ENCODE results near the gene GOLPH3L.

GOLPH3L gene

GRCh38 chr1:150708595-150708994 is 11.6 kb upstream of the GOLPH3L start:
- TF ChIP-seq, protein P1, sequence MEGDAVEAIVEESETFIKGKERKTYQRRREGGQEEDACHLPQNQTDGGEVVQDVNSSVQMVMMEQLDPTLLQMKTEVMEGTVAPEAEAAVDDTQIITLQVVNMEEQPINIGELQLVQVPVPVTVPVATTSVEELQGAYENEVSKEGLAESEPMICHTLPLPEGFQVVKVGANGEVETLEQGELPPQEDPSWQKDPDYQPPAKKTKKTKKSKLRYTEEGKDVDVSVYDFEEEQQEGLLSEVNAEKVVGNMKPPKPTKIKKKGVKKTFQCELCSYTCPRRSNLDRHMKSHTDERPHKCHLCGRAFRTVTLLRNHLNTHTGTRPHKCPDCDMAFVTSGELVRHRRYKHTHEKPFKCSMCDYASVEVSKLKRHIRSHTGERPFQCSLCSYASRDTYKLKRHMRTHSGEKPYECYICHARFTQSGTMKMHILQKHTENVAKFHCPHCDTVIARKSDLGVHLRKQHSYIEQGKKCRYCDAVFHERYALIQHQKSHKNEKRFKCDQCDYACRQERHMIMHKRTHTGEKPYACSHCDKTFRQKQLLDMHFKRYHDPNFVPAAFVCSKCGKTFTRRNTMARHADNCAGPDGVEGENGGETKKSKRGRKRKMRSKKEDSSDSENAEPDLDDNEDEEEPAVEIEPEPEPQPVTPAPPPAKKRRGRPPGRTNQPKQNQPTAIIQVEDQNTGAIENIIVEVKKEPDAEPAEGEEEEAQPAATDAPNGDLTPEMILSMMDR (IDR thresholded peaks at IDR 0.05; ENCODE audit: extremely low read depth, insufficient read depth, missing control alignments): no peak
- peak; percentile 47 for DNase-seq (ENCODE audit: low spot score)
- in situ Hi-C loops (cut with MboI; ENCODE audit: low pct_unique_long_range_greater_than_20kb, low sequenced_read_pairs, unreplicated experiment): no loop called here

DNA sequence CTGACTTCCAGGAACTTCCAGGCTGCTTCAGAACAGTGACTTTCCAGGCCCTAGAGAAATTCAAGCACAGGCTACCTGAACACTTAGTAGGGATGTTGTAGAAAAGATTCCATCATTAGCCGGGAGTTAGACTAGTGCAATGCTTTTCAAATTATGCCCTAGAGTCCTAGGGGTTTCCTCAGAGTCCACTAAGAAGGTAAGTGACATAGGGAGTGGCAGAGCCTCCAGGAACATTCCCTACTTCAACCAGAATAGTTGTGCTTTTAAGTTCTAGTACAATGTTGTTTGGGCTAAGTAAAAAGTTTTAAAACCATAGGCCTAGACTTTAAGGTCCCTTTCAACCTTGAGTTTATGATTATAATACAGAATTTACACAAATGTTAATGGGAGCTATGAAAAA is 9.1 kb upstream of the GOLPH3L start:
- TF ChIP-seq, protein P1 (IDR thresholded peaks at IDR 0.05; ENCODE audit: extremely low read depth, insufficient read depth, missing control alignments): no peak
- in situ Hi-C loops (cut with MboI; ENCODE audit: low pct_unique_long_range_greater_than_20kb, low sequenced_read_pairs, unreplicated experiment): no loop called here
- DNase-seq (ENCODE audit: low spot score): no peak

GRCh38 chr1:150703427-150703826 is 6.5 kb upstream of the GOLPH3L start:
- in situ Hi-C loops (cut with MboI; ENCODE audit: low pct_unique_long_range_greater_than_20kb, low sequenced_read_pairs, unreplicated experiment): no loop called here
- DNase-seq (ENCODE audit: low spot score): no peak
- TF ChIP-seq, protein P1 (IDR thresholded peaks at IDR 0.05; ENCODE audit: extremely low read depth, insufficient read depth, missing control alignments): no peak

DNA sequence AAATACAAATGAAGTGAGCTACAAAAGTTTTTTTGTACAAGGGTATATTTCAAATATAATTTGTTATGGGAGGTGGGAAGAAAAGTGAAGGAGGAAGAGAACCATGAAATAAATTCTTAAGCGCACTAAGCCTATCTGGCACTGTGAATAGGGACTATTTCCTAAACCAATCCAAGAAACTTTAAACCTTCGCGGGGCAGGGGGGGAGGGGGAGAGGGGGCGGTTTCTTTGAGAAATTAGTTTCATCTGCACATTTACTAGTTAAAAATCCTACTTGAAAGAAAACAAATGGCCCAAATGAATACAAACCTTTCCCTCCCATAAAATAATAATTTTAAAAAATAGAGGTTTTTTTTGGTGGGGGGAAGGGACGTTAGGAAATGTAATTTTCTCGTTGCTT is 364 bp downstream of the GOLPH3L start:
- TF ChIP-seq, protein P1 (IDR thresholded peaks at IDR 0.05; ENCODE audit: extremely low read depth, insufficient read depth, missing control alignments): no peak
- in situ Hi-C loops (cut with MboI; ENCODE audit: low pct_unique_long_range_greater_than_20kb, low sequenced_read_pairs, unreplicated experiment): no loop called here
- DNase-seq (ENCODE audit: low spot score): no peak

GRCh38 chr1:150696162-150696561 is 792 bp downstream of the GOLPH3L start:
- in situ Hi-C loops (cut with MboI; ENCODE audit: low pct_unique_long_range_greater_than_20kb, low sequenced_read_pairs, unreplicated experiment): no loop called here
- no peak for DNase-seq (ENCODE audit: low spot score)
- TF ChIP-seq, protein P1 (IDR thresholded peaks at IDR 0.05; ENCODE audit: extremely low read depth, insufficient read depth, missing control alignments): no peak

GRCh38 chr1:150695561-150695960 is 1.4 kb downstream of the GOLPH3L start:
- no peak for DNase-seq (ENCODE audit: low spot score)
- in situ Hi-C loops (cut with MboI; ENCODE audit: low pct_unique_long_range_greater_than_20kb, low sequenced_read_pairs, unreplicated experiment): no loop called here
- TF ChIP-seq, protein P1 (IDR thresholded peaks at IDR 0.05; ENCODE audit: extremely low read depth, insufficient read depth, missing control alignments): no peak

- DNase-seq (ENCODE audit: low spot score): no peak
- in situ Hi-C loops (cut with MboI; ENCODE audit: low pct_unique_long_range_greater_than_20kb, low sequenced_read_pairs, unreplicated experiment): no loop called here
- TF ChIP-seq, protein P1 (IDR thresholded peaks at IDR 0.05; ENCODE audit: extremely low read depth, insufficient read depth, missing control alignments): no peak
Measured at GRCh38 chr1:150692720-150693119, 4.2 kb downstream of the GOLPH3L start.
